Mesothelial cell of epicardium (in vitro differentiated cells): ENCODE results near the gene TMEM176A. TPM values are rescaled to one million over a fixed set of nuclear protein-coding genes. Genes with fewer than 3 reads are reported as not detected.

Experiments used
- DNase-seq, 2 experiments: peaks; one replicate each; pipeline ENCODE4 v3.0.0; 2021; ENCODE audit warnings: low spot score in 2 of 2; ENCODE audit not compliant: unreplicated experiment in 2 of 2
- H3K27ac Mint-ChIP-seq: 2 replicates; pipeline ENCODE4 v1.8.0; 2021; ENCODE audit warnings: mixed read lengths
- H3K27me3 Mint-ChIP-seq: 2 replicates; pipeline ENCODE4 v1.8.0; 2021; ENCODE audit warnings: low read depth, mixed read lengths
- H3K36me3 Mint-ChIP-seq: 2 replicates; pipeline ENCODE4 v1.8.0; 2021; ENCODE audit warnings: mixed read lengths
- H3K4me1 Mint-ChIP-seq: 2 replicates; pipeline ENCODE4 v1.8.0; 2021; ENCODE audit warnings: mixed read lengths
- H3K4me3 Mint-ChIP-seq: 2 replicates; pipeline ENCODE4 v1.8.0; 2021; ENCODE audit warnings: mild to moderate bottlenecking, moderate library complexity, mixed read lengths
- H3K9me3 Mint-ChIP-seq: 2 replicates; pipeline ENCODE4 v1.8.0; 2021; ENCODE audit warnings: mixed read lengths
- CTCF ChIP-seq: fragments of 200-600 bp; sonication (generic); IDR thresholded peaks from one replicate; pipeline ENCODE4 v1.5.0; 2021; ENCODE audit warnings: antibody characterized with exemption; ENCODE audit not compliant: unreplicated experiment
- total RNA-seq: library from RNA; stranded (reverse); gene quantifications from 3 replicates; pipeline ENCODE4 v1.2.1, GENCODE V29; 2021

The TMEM176A gene
- total RNA-seq, 1 donor from 2014 or later = 2.5 TPM

- no peak for TF ChIP-seq CTCF
- Mint-ChIP-seq H3K27me3 (peaks cover 53% of the 10 kb centered on the region), H3K4me3 (no peak overlapping the region), H3K9me3 (no peaks in the 10 kb centered on the region), H3K36me3 (no peaks in the 10 kb centered on the region), H3K27ac (no peak overlapping the region), H3K4me1 (peaks cover 4% of the 10 kb centered on the region)
- peak in 1 of 2 experiments; percentile 31 for DNase-seq
Observed at GRCh38 chr7:150849204-150849775, 48.7 kb downstream of the TMEM176A start.

- no peak for DNase-seq
- H3K4me3 Mint-ChIP-seq = no peak overlapping the region
- H3K4me1 Mint-ChIP-seq = peaks cover 14% of the 10 kb centered on the region
- no peak for TF ChIP-seq CTCF
- no peak overlapping the region for H3K27ac Mint-ChIP-seq
- no peaks in the 10 kb centered on the region for H3K36me3 Mint-ChIP-seq
- H3K27me3 Mint-ChIP-seq = peaks cover 53% of the 10 kb centered on the region
- H3K9me3 Mint-ChIP-seq = no peaks in the 10 kb centered on the region
Observed at GRCh38 chr7:150850273-150850672, 49.7 kb downstream of the TMEM176A start.

- Mint-ChIP-seq H3K36me3 (no peaks in the 10 kb centered on the region), H3K4me3 (no peak overlapping the region), H3K27ac (no peak overlapping the region), H3K27me3 (peaks cover 45% of the 10 kb centered on the region), H3K9me3 (no peaks in the 10 kb centered on the region), H3K4me1 (peaks cover 16% of the 10 kb centered on the region)
- DNase-seq = no peak
- TF ChIP-seq CTCF = no peak
Observed at GRCh38 chr7:150851492-150852370, 51.2 kb downstream of the TMEM176A start.

GRCh38 chr7:150852371-150852905, 51.9 kb downstream of the TMEM176A start, which contains the start of gene AOC1:
Gene AOC1, plus strand, starts transcription at chr7:150852517. Its CDS starts 3,954 bp downstream, at chr7:150856471.
- H3K4me3 Mint-ChIP-seq = no peak within 1 kb of the TSS
- H3K36me3 Mint-ChIP-seq = no peaks in the 10 kb centered on the region
- no peaks in the 10 kb centered on the region for H3K9me3 Mint-ChIP-seq
- DNase-seq = peak in 1 of 2 experiments; percentile 34
- TF ChIP-seq CTCF = no peak
- H3K27me3 Mint-ChIP-seq = peaks cover 44% of the 10 kb centered on the region
- no peak within 1 kb of the TSS for H3K27ac Mint-ChIP-seq
- H3K4me1 Mint-ChIP-seq = peaks cover 16% of the 10 kb centered on the region

GRCh38 chr7:150854066-150855000, 53.8 kb downstream of the TMEM176A start:
- Mint-ChIP-seq H3K4me1 (peaks cover 16% of the 10 kb centered on the region), H3K36me3 (no peaks in the 10 kb centered on the region), H3K4me3 (no peak overlapping the region), H3K27ac (no peak overlapping the region), H3K9me3 (no peaks in the 10 kb centered on the region), H3K27me3 (peaks cover 35% of the 10 kb centered on the region)
- TF ChIP-seq CTCF = no peak
- peak in 1 of 2 experiments; percentile 33 for DNase-seq
